ENCODE measurements around the gene FXYD2.

DNA sequence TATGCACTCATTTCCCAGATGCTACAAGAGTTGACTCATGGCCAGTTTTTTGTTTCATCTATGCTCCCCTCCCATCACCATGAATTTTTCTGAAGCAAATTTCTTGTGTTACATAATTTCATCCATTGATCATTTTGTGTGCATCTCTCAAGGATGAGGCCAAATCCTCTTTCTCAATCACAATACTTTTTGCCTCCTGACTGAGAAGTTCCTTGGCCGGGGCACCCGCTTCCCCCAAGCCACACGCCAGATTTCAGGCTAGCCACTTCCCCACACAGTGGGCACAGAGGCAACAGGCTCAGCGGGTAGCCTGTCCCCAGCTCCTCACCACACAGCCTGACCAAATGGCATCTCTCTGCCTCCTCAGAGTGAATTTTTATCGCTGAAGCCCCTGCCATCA, 17.7 kb downstream of the FXYD2 start:
- TF ChIP-seq, protein P1, sequence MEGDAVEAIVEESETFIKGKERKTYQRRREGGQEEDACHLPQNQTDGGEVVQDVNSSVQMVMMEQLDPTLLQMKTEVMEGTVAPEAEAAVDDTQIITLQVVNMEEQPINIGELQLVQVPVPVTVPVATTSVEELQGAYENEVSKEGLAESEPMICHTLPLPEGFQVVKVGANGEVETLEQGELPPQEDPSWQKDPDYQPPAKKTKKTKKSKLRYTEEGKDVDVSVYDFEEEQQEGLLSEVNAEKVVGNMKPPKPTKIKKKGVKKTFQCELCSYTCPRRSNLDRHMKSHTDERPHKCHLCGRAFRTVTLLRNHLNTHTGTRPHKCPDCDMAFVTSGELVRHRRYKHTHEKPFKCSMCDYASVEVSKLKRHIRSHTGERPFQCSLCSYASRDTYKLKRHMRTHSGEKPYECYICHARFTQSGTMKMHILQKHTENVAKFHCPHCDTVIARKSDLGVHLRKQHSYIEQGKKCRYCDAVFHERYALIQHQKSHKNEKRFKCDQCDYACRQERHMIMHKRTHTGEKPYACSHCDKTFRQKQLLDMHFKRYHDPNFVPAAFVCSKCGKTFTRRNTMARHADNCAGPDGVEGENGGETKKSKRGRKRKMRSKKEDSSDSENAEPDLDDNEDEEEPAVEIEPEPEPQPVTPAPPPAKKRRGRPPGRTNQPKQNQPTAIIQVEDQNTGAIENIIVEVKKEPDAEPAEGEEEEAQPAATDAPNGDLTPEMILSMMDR (IDR thresholded peaks at IDR 0.05): no peak
- TF ChIP-seq POLR2AphosphoS5 (IDR thresholded peaks at IDR 0.05): no peak
